Activated T-cell treated with anti-CD3 and anti-CD28 coated beads for 24 hours (primary cell): ENCODE results near the gene TRABD2B.

Experiments used
- DNase-seq: peaks from one replicate; pipeline ENCODE4 v3.0.0-alpha.2; 2020; ENCODE audit warnings: low read depth

The TRABD2B gene

GRCh38 chr1:47992720-47993415 is 4.3 kb downstream of the TRABD2B start:
- no peak for DNase-seq

- DNase-seq, result no peak
Measured at GRCh38 chr1:47991673-47992072, 5.5 kb downstream of the TRABD2B start.

GRCh38 chr1:47991187-47991586 is 6.0 kb downstream of the TRABD2B start:
- DNase-seq, result no peak

GRCh38 chr1:47990286-47990685 is 6.9 kb downstream of the TRABD2B start:
- no peak for DNase-seq

GRCh38 chr1:47987601-47988000 is 9.6 kb downstream of the TRABD2B start:
- no peak for DNase-seq

GRCh38 chr1:47986761-47987200 is 10.4 kb downstream of the TRABD2B start:
- DNase-seq, result no peak

- DNase-seq, result no peak
Measured at GRCh38 chr1:47985018-47985417, 12.2 kb downstream of the TRABD2B start.

GRCh38 chr1:47984175-47984789 is 12.9 kb downstream of the TRABD2B start:
- no peak for DNase-seq

- DNase-seq, result no peak
Measured at GRCh38 chr1:47983691-47984090, 13.5 kb downstream of the TRABD2B start.

- DNase-seq, result no peak
Measured at GRCh38 chr1:47981667-47982350, 15.4 kb downstream of the TRABD2B start.

GRCh38 chr1:47980501-47980900 is 16.7 kb downstream of the TRABD2B start:
- no peak for DNase-seq

GRCh38 chr1:47979724-47980123 is 17.5 kb downstream of the TRABD2B start:
- no peak for DNase-seq

GRCh38 chr1:47978486-47978885 is 18.7 kb downstream of the TRABD2B start:
- no peak for DNase-seq

- DNase-seq, result no peak
Measured at GRCh38 chr1:47976728-47977127, 20.5 kb downstream of the TRABD2B start.

GRCh38 chr1:47976267-47976666 is 20.9 kb downstream of the TRABD2B start:
- no peak for DNase-seq

GRCh38 chr1:47975302-47975921 is 21.8 kb downstream of the TRABD2B start:
- DNase-seq, result no peak

- DNase-seq, result no peak
Measured at GRCh38 chr1:47972864-47973432, 24.2 kb downstream of the TRABD2B start.

GRCh38 chr1:47971385-47972160 is 25.6 kb downstream of the TRABD2B start:
- DNase-seq, result no peak

GRCh38 chr1:47970882-47971281 is 26.3 kb downstream of the TRABD2B start:
- DNase-seq, result no peak

- no peak for DNase-seq
Measured at GRCh38 chr1:47969478-47969877, 27.7 kb downstream of the TRABD2B start.

GRCh38 chr1:47968556-47968888 is 28.7 kb downstream of the TRABD2B start:
- DNase-seq, result no peak
